Upper lobe of right lung (tissue), 1 donor: ENCODE measurements around the gene H1-8. TPM values are rescaled to one million over a fixed set of nuclear protein-coding genes. Genes with fewer than 3 reads are reported as not detected.

Experiments used
- ATAC-seq: fragments of 200-7000 bp; cut with Tn5 transposase; one replicate; pipeline ENCODE4 v1.9.1; 2020; ENCODE audit warnings: mild to moderate bottlenecking, moderate library complexity
- DNase-seq: peaks from one replicate; pipeline ENCODE4 v3.0.0-alpha.2; 2020
- H3K27ac ChIP-seq: fragments of 200-600 bp; one replicate; pipeline ENCODE4 v1.8.0; 2022
- H3K27me3 ChIP-seq: fragments of 200-600 bp; one replicate; pipeline ENCODE4 v1.8.0; 2022; ENCODE audit warnings: mild to moderate bottlenecking
- H3K36me3 ChIP-seq: fragments of 200-600 bp; one replicate; pipeline ENCODE4 v1.8.0; 2022
- H3K4me1 ChIP-seq: fragments of 200-600 bp; one replicate; pipeline ENCODE4 v1.8.0; 2022
- H3K4me3 ChIP-seq: fragments of 200-600 bp; one replicate; pipeline ENCODE4 v1.8.0; 2022; ENCODE audit warnings: mild to moderate bottlenecking
- H3K9me3 ChIP-seq: fragments of 200-600 bp; one replicate; pipeline ENCODE4 v1.8.0; 2022
- intact Hi-C: fragments of 100-400 bp; cut with DNase I; formaldehyde crosslinking; loops from one replicate; pipeline ENCODE4 v1.11.0; 2022
- total RNA-seq: library from RNA; stranded (reverse); fragmentation: NEBNext Ultra II Directional; extraction: Animal tissue kit (Norgen Biotek cat#: 25700); gene quantifications from one replicate; pipeline ENCODE4 v1.2.1, GENCODE V29; 2021
- TF ChIP-seq, protein P1 (sequence below): fragments of 200-600 bp; IDR thresholded peaks from one replicate; pipeline ENCODE4 v1.8.0; 2022; ENCODE audit warnings: antibody characterized with exemption
- donor health status: DM: no; HTN: yes; CAD: no; lungs with severe emphysema.

The H1-8 gene
- total RNA-seq, 1 donor from 2014 or later: not detected

DNA sequence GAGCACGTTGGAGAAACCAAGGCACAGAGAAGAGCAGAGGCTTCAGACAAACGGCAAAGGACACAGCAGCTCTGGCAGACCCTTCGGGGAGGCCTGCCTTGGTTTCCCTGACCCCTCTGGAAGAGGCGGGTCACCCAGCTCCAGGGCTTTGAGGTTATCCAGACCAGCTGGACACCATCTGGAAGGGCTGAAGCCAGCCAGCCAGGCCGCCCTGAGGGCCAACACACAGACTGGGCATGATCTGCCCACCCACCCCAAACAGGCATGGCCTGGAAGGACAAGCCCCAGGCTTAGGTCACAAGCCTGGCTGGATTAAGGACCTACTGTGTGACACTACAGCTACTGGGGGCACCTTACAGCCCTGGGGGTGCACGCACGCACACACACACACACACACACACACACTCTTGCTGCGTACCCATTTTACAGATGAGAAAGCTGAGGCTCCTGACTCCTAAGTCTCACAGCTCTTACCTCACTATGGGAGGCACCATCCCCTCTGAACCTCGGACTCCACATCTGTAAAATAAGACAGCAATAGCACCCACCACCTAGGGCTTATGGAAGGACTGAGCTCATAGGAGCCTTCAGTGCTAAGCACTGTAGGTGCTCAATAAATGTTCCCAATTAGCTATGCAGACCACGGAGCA lies 52.7 kb downstream of the H1-8 start:
- ATAC-seq: no peak
- H3K36me3 ChIP-seq: no peaks in the 10 kb centered on the region
- H3K4me1 ChIP-seq: peaks cover 98% of the 10 kb centered on the region
- TF ChIP-seq, protein P1, sequence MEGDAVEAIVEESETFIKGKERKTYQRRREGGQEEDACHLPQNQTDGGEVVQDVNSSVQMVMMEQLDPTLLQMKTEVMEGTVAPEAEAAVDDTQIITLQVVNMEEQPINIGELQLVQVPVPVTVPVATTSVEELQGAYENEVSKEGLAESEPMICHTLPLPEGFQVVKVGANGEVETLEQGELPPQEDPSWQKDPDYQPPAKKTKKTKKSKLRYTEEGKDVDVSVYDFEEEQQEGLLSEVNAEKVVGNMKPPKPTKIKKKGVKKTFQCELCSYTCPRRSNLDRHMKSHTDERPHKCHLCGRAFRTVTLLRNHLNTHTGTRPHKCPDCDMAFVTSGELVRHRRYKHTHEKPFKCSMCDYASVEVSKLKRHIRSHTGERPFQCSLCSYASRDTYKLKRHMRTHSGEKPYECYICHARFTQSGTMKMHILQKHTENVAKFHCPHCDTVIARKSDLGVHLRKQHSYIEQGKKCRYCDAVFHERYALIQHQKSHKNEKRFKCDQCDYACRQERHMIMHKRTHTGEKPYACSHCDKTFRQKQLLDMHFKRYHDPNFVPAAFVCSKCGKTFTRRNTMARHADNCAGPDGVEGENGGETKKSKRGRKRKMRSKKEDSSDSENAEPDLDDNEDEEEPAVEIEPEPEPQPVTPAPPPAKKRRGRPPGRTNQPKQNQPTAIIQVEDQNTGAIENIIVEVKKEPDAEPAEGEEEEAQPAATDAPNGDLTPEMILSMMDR: no peak
- no peak for DNase-seq
- peak overlapping the region; percentile 84 for H3K27ac ChIP-seq
- H3K9me3 ChIP-seq: no peaks in the 10 kb centered on the region
- H3K27me3 ChIP-seq: no peaks in the 10 kb centered on the region
- peak overlapping the region; percentile 28 for H3K4me3 ChIP-seq
- intact Hi-C loops: loop anchor here (10.0 kb wide), 1 partner anchor 101 kb away; no protein-coding TSS in a partner anchor

DNA sequence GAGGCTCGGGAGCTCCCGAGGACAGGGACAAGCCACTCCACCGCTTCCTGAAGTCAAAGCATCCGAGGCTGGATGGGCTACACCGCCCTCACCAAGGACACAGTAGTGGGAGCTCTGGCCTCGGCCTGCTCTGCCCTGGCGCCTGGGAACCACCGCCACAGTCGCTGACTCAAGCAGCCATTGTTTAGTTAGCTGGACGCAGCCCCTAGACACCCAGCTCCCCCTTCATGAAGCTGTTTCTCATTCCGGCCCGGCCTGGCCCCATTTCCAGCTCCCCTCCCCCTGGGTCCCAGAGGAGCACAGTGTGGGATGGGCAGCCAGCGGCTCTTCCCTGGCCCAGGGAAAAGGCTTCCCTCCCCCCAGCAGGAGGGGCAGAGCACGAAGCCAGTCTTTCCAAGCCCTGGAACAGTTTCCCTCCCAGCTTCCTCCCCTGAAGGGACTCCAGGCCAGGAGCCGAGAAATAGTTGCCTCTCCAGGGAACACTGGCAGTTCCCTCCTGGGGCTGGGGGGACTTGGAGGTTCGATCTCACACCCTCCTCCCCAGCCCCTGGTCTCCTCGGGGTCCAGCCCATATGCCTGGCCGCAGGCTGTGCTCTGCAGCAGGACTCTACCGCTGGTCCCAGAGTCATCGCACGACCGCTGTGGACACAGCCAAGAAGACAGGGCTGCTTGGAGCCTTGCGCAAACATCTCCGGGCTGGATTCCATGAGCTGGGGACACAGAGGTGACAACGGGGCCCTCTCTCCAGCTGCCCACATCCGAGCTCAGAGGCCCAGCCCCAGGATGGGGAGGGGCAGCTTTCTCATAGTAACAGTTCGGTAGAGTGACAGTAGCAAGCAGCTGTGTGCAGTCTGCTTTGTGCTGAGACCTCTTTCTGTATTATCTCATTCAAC lies 53.5 kb downstream of the H1-8 start:
- DNase-seq: peak; percentile 88
- no peaks in the 10 kb centered on the region for H3K9me3 ChIP-seq
- peak overlapping the region; percentile 28 for H3K4me3 ChIP-seq
- TF ChIP-seq, protein P1: peak; percentile 6
- no peaks in the 10 kb centered on the region for H3K36me3 ChIP-seq
- no peaks in the 10 kb centered on the region for H3K27me3 ChIP-seq
- H3K4me1 ChIP-seq: peaks cover 100% of the 10 kb centered on the region
- intact Hi-C loops: loop anchor here (10.0 kb wide), 1 partner anchor 102 kb away; no protein-coding TSS in a partner anchor
- peak overlapping the region; percentile 84 for H3K27ac ChIP-seq
- peak; percentile 58 for ATAC-seq

DNA sequence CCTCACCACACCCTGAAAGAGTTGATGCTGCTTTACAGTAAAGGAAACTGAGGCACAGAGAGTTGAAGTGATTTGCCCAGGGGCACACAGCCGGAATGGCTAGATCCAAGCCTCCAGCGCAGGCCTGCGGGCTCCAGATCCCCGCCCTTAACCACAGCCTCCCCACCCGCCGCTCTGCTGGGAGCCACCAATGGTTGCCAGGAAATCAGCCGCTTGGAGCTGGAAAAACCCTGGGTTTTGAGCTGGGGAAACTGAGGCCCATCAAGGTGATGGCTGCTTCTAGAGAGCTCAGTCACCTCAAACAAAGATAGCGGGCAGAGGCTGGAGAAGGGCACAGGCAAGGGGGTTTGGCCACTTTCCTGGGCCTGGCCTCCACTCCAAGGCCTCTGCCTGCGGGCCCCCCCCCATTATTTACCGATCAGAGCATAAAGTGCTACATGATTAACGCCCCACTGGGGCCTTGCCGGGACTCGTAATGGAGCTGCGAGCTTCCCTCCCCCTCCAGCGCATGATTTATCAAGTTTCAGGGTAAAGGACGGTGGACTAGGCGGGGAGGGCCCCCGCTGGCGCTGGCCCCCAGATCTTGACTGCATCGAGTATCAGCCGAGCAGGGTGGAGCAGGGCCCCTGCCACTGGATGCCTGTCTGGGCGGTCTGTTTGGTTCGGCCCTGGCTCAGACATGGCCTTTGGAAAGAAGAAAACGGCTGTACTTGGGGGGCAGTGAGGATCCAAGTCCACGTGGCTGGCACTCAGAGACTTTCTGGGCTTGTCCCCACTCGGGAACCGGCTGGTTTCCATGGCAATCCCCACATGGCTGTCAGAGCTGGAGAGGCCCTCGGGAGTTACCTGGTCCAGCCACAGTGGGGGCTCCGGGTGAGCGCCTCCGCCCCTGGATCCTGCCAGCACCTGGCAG lies 54.4 kb downstream of the H1-8 start:
- no peak for ATAC-seq
- peaks cover 99% of the 10 kb centered on the region for H3K4me1 ChIP-seq

DNA sequence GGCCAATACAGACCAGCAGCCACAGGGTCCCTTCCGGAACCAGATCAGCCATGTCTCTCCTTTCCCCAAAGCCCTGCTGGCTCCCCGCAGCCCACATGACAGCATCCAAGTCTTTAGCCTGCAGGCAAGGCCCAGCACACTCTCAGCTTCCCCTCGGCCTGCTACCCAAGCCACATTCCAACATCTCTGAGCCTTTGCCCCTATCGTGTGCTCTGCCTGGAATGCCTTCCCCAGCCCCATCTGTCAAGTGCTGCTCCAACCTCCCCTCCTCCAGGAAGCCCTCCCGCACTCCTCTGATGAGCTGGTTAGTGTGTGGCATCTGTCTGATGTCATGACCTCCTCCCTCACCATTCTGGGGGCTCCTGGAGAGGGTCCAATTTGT lies 55.0 kb downstream of the H1-8 start:
- Histone ChIP-seq H3K9me3 (no peaks in the 10 kb centered on the region), H3K36me3 (no peaks in the 10 kb centered on the region), H3K27me3 (no peaks in the 10 kb centered on the region), H3K4me3 (no peak overlapping the region), H3K27ac (peak overlapping the region; percentile 84), H3K4me1 (peaks cover 99% of the 10 kb centered on the region)
- intact Hi-C loops: loop anchor here (10.0 kb wide), 1 partner anchor 103 kb away; no protein-coding TSS in a partner anchor
- DNase-seq: no peak
- TF ChIP-seq, protein P1: no peak
- ATAC-seq: no peak

More for the DNA sequence above, 54.4 kb downstream of the H1-8 start:
- no peaks in the 10 kb centered on the region for H3K9me3 ChIP-seq
- H3K4me3 ChIP-seq: peak overlapping the region; percentile 28
- intact Hi-C loops: loop anchor here (10.0 kb wide), 1 partner anchor 103 kb away; no protein-coding TSS in a partner anchor
- TF ChIP-seq, protein P1: no peak
- H3K36me3 ChIP-seq: no peaks in the 10 kb centered on the region
- H3K27me3 ChIP-seq: no peaks in the 10 kb centered on the region
- no peak for DNase-seq
- peak overlapping the region; percentile 84 for H3K27ac ChIP-seq

DNA sequence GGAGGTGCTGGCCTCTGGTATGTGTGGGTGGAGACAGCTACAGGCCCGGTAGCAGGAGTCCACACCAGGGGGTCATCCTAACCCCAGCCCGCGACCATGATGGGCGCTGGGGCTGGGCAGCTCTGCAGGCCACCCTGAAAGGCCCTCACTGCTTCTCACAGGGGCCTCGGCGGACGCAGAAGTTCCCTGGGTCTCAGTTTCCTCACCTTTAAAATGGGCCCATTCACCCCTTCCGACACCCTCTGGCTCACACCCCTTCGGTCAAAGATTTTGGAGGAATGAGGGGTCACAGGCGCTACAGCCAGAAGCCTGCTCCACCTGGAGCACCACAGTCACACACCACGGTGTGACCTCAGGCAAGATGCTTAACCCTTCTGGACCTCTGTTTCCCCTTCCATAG lies 55.5 kb downstream of the H1-8 start:
- peaks cover 99% of the 10 kb centered on the region for H3K4me1 ChIP-seq
- no peaks in the 10 kb centered on the region for H3K27me3 ChIP-seq
- no peaks in the 10 kb centered on the region for H3K9me3 ChIP-seq
- no peaks in the 10 kb centered on the region for H3K36me3 ChIP-seq
- TF ChIP-seq, protein P1: no peak
- DNase-seq (no peak), ATAC-seq (no peak)
- no peak overlapping the region for H3K4me3 ChIP-seq
- intact Hi-C loops: loop anchor here (10.0 kb wide), 1 partner anchor 104 kb away; no protein-coding TSS in a partner anchor
- peak overlapping the region; percentile 84 for H3K27ac ChIP-seq
